HG03060 (cell line): ENCODE data around the gene PRKCQ.
"Not testable (repeated sequence)": the region's sequence is repeated elsewhere in the genome, so short reads cannot be mapped to it uniquely, and the experiment has no call there.

Experiments
- ATAC-seq: cut with Tn5 transposase; IDR thresholded peaks from one replicate; pipeline ENCODE4 v1.9.1; 2021; ENCODE audit warnings: low read depth, moderate number of reproducible peaks; ENCODE audit not compliant: unreplicated experiment

The PRKCQ gene

GRCh38 chr10:6396226-6396625 lies 183.8 kb downstream of the PRKCQ start:
- no peak for ATAC-seq

- no peak for ATAC-seq
Observed at GRCh38 chr10:6395606-6396005, 184.5 kb downstream of the PRKCQ start.

GRCh38 chr10:6394084-6394483 lies 186.0 kb downstream of the PRKCQ start:
- no peak for ATAC-seq

- no peak for ATAC-seq
Observed at GRCh38 chr10:6393168-6393567, 186.9 kb downstream of the PRKCQ start.

- no peak for ATAC-seq
Observed at GRCh38 chr10:6390213-6390845, 189.7 kb downstream of the PRKCQ start.

- no peak for ATAC-seq
Observed at GRCh38 chr10:6388261-6388893, 191.7 kb downstream of the PRKCQ start.

GRCh38 chr10:6386960-6387359 lies 193.1 kb downstream of the PRKCQ start:
- ATAC-seq, result no peak

- ATAC-seq, result no peak
Observed at GRCh38 chr10:6386346-6386745, 193.7 kb downstream of the PRKCQ start.

- ATAC-seq, result no peak
Observed at GRCh38 chr10:6385665-6386064, 194.4 kb downstream of the PRKCQ start.

GRCh38 chr10:6384847-6385246 lies 195.2 kb downstream of the PRKCQ start:
- ATAC-seq, result no peak

GRCh38 chr10:6384031-6384430 lies 196.0 kb downstream of the PRKCQ start:
- ATAC-seq, result no peak

- no peak for ATAC-seq
Observed at GRCh38 chr10:6383096-6383812, 196.8 kb downstream of the PRKCQ start.

GRCh38 chr10:6382081-6382480 lies 198.0 kb downstream of the PRKCQ start:
- no peak for ATAC-seq

GRCh38 chr10:6380478-6380877 lies 199.6 kb downstream of the PRKCQ start:
- not testable (repeated sequence) for ATAC-seq

GRCh38 chr10:6379015-6379776 lies 200.9 kb downstream of the PRKCQ start:
- ATAC-seq, result no peak
